Camera-type eye (tissue), 1 donor: ENCODE data around the gene GMDS. TPM values are rescaled to one million over a fixed set of nuclear protein-coding genes. Genes with fewer than 3 reads are reported as not detected.

Experiments used
- total RNA-seq: library from RNA; depleted of rRNA; stranded (reverse); fragments of >200 nt; gene quantifications from one replicate; pipeline ENCODE4 v1.2.3, GENCODE V29; 2014

Gene GMDS
- 53.0 TPM for total RNA-seq

DNA sequence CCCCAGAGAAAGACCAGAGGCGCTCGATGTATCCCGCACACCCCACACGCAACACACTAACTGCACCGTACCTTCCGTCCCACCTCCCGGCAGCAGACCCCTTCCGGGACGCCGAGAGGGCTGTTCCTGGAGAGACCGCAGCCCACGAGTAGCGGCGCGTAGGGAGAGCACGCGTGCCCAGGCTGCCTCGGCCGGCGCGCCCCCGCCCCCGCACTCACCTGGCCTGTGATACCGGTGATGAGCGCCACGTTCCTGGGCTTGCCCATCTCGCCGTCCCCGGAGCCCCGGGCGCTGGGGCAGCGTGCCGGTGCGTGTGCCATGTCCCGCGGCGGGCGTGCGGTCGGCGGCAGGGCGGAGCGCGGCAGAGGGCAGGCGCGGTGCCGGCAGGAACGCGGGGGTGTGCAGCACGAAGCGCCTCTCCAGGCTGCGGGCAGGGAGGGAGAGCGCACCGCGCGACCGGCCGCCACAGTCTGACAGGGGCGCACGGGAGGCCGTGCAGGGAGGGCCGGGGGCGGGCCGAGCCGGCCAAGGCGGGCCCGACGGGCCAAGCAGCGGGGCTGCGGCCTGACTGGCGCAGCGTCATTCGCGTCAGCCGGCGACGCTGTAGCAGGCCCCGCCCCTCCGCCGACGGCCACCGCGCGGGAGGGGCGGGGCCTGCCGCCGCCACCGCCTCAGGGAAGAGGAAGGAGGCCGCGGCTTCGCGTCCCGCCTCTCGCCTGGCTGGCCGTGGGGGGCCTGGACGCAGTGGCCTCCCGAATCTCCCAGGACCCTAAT lies at the start of gene GMDS:
TSS of gene GMDS (minus strand) at position 503 of the 774 bp plus-strand sequence.

GRCh38 chr6:1609648-1610496 lies 635.5 kb downstream of the GMDS start, which contains the start of gene FOXC1:
Gene FOXC1 (plus strand): TSS chr6:1609915. CDS start chr6:1610446, 531 bp downstream.

